ENCODE measurements around the gene TSC22D3.

Gene TSC22D3

DNA sequence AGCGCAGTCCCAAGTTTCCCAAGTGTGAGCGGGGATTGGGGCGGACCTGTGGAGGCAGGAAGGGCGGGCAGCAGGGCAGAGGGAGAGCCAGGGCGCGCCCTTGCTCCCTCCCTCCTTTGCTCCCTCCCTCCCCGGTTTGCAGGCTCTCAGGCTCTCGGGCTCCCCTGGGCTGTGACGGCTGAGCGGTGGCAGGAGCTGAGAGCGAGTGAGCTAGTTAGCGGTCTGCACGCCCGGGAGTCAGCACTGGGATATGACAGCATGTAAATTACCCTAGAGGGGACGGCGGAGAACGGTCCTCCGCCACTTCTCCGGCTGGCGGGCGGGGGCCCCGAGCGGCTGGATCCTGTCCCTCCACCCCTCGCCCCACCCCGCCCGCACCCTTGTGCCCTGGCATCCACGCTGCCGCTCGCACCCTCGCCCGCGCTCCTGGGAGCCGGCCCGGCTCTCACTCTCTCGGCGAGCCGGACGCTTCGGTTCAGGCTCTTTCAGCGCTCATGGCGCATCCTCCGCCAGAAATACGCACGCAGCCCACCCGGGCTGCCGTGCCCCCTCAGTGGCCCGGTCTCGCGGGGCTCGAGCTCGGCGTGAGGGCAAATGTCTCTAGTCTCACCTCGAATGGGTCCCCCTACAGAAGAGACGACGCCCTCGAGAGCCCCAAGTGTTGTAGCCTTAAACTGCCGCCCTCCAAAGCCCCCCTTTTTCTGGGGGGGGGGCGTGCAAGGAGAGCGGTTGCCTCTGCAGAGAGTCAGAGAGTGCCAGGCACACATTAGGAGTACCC is at the start of gene TSC22D3:
TSS of gene TSC22D3 (minus strand) at position 54 of the 778 bp plus-strand sequence. CDS start 368 bp downstream, outside the sequence.
- TF ChIP-seq, protein P1, sequence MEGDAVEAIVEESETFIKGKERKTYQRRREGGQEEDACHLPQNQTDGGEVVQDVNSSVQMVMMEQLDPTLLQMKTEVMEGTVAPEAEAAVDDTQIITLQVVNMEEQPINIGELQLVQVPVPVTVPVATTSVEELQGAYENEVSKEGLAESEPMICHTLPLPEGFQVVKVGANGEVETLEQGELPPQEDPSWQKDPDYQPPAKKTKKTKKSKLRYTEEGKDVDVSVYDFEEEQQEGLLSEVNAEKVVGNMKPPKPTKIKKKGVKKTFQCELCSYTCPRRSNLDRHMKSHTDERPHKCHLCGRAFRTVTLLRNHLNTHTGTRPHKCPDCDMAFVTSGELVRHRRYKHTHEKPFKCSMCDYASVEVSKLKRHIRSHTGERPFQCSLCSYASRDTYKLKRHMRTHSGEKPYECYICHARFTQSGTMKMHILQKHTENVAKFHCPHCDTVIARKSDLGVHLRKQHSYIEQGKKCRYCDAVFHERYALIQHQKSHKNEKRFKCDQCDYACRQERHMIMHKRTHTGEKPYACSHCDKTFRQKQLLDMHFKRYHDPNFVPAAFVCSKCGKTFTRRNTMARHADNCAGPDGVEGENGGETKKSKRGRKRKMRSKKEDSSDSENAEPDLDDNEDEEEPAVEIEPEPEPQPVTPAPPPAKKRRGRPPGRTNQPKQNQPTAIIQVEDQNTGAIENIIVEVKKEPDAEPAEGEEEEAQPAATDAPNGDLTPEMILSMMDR (IDR thresholded peaks at IDR 0.05) = no peak

DNA sequence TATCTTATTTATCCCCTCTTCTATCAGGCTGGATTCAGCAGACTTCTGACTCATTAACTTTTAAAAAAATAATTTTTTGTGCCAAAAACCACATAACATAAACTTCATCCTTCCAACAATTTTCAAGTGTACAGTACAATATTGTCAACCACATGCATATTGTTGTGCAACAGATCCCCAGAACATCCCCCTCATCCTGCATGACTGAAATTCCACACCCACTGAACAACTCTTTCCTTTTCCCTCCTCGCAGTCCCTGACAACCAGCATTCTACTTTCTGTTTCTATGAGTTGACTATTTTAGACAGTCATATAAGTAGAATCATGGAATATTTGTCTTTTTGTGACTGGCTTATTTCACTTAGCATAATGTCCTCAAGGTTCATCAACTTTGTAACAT is 47.9 kb upstream of the TSC22D3 start:
- TF ChIP-seq, protein P1 (IDR thresholded peaks at IDR 0.05) = no peak

DNA sequence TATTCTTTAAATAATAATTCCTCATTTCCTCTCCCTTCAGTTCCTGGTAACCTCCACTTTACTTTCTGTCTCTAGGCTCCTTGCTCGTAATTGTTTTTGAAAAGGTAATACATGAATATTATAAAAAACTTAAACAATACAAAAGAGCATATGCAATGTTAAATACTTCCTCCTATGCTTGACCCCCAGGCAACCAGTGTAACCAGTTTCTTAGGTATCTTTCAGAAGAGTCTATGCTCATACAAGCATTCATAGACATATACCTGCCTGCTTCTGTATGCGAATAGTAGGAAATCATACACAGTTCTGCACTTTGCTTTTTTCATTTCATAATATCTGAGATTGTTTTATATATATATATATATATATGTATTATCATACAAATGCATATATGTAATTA is 47.5 kb upstream of the TSC22D3 start:
- TF ChIP-seq, protein P1 (IDR thresholded peaks at IDR 0.05) = no peak

DNA sequence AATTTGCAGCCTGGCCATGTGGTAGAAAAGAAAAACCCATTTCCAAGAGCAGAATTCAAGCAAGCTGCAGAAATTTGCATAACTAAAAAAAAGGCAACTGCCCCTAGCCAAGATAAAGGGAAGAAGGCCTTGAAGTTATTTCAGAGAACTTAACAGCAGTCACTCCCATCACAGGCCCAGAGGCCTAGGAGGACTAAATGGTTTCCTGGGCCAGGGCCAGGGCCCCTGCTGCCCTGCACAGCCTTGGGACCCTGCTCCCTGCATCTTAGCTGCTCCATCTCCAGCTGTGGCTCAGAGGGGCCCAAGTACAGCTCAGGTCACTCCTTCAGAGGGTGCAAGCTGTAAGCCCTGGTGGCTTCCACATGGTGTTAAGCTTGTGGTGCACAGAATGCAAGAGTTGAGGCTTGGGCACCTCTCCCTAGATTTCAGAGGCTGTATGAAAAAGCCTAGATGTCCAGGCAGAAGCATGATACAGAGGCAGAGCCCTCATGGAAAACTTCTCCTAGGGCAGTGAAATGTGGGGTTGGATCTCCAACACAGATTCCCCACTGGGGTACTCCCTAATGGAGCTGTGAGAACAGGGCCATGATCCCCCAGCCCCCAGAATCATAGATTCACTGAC is 43.4 kb upstream of the TSC22D3 start:
- TF ChIP-seq, protein P1 (IDR thresholded peaks at IDR 0.05) = no peak

DNA sequence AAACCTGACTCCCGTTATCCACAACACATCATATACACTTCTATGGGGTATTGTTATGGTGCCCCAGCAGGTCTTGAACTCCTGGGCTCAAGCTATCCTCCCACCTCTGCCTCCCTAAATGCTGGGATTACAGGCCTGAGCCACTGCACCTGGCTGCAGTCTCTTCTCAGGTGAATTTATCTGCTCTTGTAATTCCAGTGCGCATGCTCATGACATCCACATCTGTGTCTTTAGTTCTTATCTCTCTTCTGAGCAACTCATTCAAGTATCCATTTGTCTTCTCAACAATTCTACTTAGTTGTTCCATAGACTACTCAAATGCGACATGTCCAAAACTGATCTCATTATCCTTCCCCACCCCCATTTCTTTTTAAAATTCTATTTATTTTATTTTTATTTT is 29.6 kb upstream of the TSC22D3 start:
- TF ChIP-seq, protein P1 (IDR thresholded peaks at IDR 0.05) = no peak

DNA sequence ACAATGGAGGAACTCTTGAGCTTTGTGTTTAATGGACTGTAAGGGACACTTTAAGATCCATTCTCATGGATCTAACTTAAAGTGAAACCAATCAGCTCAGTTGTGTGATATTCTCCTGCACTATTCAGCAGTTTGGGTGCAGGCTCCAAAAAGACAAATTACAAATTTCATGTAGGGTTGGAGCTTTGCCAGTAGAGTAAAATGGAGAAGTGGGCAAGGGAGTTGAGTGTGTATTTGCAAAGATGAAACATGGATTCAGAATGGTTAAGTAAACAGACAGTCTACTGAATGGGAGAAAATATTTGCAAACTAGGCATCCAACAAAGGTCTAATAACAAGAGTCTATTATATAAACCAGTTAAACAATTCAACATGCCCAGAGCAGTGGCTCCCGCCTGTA is 28.8 kb upstream of the TSC22D3 start:
- TF ChIP-seq, protein P1 (IDR thresholded peaks at IDR 0.05) = no peak

DNA sequence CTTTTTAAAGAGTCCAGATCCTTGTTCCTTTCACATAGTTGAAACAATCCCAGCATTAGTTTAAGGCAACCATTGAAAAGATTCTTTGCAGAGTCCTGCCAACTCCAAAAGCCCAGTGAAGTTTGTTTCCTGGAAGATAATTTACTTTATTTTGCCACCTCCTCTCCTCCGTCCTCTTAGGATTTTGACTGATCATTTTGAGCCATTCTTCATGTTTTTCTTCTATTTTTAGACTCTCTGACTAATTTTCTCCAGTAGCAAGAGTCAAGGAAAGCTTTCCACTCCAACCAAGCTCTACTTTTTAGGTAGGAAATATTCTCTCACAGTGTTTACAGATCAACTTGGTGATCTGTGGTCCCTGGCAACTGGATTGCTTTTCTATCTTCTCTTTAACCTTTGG is 12.2 kb upstream of the TSC22D3 start:
- TF ChIP-seq, protein P1 (IDR thresholded peaks at IDR 0.05) = no peak

All from LNCAP (cell line).